ENCODE data around the gene KIAA1755. TPM values are rescaled to one million over a fixed set of nuclear protein-coding genes. Genes with fewer than 3 reads are reported as not detected.

Gene KIAA1755
- total and polyA plus RNA-seq, 5 donors from 2014 or later: not detected

Other genes with a start within 250 kb of the KIAA1755 start
- gene TTI1, start 227.3 kb downstream of the KIAA1755 start, total RNA-seq: 21.2 TPM
- 10 to 100 TPM; 15.2 to 19.0 (median 15.9) TPM for gene TTI1, start 227.3 kb downstream of the KIAA1755 start, polyA plus RNA-seq
- gene RPRD1B, start 227.0 kb downstream of the KIAA1755 start, total RNA-seq: 54.0 TPM
- 1 to 10 TPM; 3.8 to 6.2 (median 4.3) TPM for gene RPRD1B, start 227.0 kb downstream of the KIAA1755 start, polyA plus RNA-seq
- gene TGM2, start 95.5 kb downstream of the KIAA1755 start, total RNA-seq: not detected
- under 1 TPM in 1 of 4 donors, not detected in 3; 0.13 TPM for gene TGM2, start 95.5 kb downstream of the KIAA1755 start, polyA plus RNA-seq
- gene BPI, start 43.4 kb upstream of the KIAA1755 start, total RNA-seq: not detected
- gene BPI, start 43.4 kb upstream of the KIAA1755 start, polyA plus RNA-seq: not detected
- not detected for gene LBP, start 85.7 kb upstream of the KIAA1755 start, total RNA-seq
- not detected for gene LBP, start 85.7 kb upstream of the KIAA1755 start, polyA plus RNA-seq
- 64.8 TPM for gene SNHG17, start 174.6 kb upstream of the KIAA1755 start, total RNA-seq
- gene SNHG17, start 174.6 kb upstream of the KIAA1755 start, polyA plus RNA-seq: 10 to 100 TPM; 33.6 to 99.2 (median 88.1) TPM
- 59.1 TPM for gene RALGAPB, start 212.1 kb upstream of the KIAA1755 start, total RNA-seq
- gene RALGAPB, start 212.1 kb upstream of the KIAA1755 start, polyA plus RNA-seq: 10 to 100 TPM; 10.7 to 11.4 (median 11.0) TPM

Measured in CD4-positive, CD25-positive, alpha-beta regulatory T cell (primary cell).